GM18507 (cell line): Measurements from ENCODE around the gene TECPR2.
A peak's percentile ranks its signal among the peaks of the same experiment; 100 is the strongest.

Experiments used
- DNase-seq: peaks from one replicate; pipeline ENCODE4 v3.0.0; 2011; ENCODE audit warnings: low read depth; ENCODE audit not compliant: insufficient read length; ENCODE audit errors: extremely low spot score
- FAIRE-seq: peaks from 2 replicates; lab custom pipeline; 2011; peaks lifted over from hg19 to GRCh38; lab: Jason Lieb, UNC

TECPR2 gene

DNA sequence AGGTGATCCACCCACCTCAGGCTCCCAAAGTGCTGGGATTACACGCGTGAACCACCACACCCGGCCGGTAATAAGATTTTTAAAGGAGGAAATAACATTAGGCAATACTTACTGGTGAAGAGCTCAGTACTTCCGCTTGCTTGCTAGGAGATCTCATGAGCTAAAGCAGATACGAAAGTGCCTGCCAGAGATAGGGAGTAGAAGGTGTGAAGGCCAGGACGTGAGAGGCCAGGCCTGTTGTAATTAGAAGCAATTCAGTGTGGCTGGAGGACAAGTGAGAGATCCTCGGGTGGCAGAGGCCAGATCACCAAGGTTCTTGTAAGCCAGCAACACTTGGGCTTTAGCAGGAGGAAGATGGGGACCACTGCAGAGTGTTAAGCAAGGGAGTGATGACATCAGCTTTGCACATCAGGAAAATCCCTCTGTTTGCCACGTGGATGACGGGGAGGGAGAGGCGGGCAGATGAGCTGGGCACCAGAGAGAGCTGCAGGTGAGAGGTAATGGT lies 7.6 kb downstream of the TECPR2 start:
- DNase-seq (no peak), FAIRE-seq (no peak)

DNA sequence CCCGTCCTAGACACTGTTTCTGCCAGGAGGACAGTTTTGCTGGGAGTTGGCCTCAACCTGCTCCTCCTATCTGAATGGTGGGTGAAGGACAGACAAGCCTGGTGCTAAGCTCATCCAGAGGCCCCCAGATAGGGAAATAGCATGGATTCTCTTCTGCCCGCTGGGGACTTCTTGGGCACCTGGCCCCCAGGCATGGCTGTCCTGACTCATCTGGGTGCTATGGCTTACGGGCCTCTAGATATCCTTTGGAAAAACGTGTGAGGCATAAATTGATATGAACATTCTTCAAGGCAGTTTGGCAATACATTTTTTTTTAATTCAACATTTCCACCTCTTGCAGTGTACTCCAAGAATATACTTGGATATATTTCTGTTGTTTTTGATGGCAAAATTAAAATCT lies 8.6 kb downstream of the TECPR2 start:
- FAIRE-seq (no peak), DNase-seq (no peak)

DNA sequence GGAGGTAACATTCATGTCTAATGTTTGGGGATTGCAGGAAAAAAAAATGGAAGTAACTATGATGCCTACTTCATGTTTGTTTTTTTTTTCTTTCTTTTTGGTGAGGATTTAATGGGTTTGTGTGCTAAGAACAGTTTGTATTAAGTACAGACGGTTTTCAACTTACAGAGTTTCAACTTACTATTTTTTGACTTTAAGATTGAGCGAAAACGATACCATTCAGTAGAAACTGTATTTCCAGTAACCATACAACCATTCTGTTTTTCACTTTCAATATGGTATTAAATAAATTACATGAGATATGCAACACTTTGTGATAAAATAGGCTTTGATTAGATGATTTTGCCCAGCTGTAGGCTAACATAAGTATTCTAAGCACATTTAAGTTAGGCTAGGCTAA lies 10.4 kb downstream of the TECPR2 start:
- FAIRE-seq (peak; percentile 77), DNase-seq (no peak)

DNA sequence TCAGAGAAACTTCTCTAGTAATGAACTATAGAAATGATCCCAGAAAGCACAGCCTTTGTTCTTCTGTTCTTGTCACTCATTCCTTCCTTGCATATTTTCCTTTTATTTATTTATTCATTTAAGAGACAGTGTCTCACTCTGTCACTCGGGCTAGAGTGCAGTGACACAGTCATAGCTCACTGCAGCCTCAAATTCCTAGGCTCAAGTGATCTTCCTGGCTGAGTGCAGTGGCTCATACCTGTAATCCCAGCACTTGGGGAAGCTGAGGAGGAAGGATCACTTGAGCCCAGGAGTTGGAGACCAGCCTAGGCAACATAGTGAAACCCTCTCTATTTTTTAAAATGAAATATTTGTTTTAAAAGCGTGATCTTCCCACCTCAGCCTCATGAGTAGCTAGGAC lies 11.5 kb downstream of the TECPR2 start:
- FAIRE-seq (no peak), DNase-seq (no peak)

DNA sequence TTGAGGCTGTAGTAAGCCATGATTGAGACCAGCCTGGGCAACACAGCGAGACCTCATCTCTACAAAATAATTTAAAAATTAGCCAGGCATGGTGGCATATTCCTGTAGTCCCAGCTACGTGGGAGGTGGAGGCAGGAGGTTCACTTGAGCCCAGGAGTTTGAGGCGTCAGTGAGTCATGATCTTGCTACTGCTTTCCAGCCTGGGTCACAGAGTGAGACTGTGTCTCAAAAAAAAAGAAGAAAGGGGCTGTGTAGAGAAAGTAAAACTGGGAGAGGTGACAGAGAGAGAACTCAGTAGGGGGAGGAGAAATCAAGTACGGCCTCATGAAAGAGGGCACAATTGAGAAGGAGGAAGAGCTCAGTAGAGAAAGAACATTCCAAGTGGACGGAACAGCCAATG lies 12.4 kb downstream of the TECPR2 start:
- DNase-seq = no peak

DNA sequence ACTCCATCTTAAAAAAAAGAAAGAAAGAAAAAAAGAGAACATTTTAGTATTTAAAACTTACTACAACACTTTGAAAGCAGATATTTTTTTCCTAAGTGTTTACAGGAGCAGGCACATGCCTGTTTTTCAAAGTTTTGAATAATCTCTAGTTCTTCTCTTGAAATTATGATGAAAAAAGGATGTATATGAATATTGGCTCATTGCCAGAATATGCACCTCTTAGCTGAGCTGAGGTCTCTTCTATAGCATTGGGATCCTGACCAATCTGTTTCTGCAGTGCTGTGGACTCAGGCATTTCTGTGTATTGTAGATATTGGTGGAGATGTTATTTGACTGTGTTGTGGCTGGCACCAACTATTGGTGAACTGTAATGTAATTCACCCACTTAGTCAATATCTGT lies 15.0 kb downstream of the TECPR2 start:
- FAIRE-seq = no peak
- no peak for DNase-seq

More for the DNA sequence above, 12.4 kb downstream of the TECPR2 start:
- no peak for FAIRE-seq

DNA sequence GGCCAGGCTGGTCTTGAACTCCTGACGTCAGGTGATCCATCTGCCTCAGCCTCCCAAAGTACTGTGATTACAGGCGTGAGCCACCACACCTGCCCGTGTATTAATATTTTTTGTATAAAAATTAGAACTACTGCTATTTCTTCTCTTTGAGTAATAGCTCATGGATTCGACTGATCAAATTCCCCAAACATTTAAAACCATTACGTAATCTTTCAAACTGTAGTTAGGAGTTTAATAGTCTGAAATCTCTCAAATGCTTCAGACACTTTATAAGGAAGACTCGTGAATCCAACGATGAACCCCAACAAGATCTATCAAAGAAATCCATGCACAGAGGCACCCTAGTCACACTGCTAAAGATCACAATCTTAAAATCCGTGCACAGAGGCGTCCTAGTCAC lies 16.1 kb downstream of the TECPR2 start:
- FAIRE-seq (no peak), DNase-seq (no peak)

DNA sequence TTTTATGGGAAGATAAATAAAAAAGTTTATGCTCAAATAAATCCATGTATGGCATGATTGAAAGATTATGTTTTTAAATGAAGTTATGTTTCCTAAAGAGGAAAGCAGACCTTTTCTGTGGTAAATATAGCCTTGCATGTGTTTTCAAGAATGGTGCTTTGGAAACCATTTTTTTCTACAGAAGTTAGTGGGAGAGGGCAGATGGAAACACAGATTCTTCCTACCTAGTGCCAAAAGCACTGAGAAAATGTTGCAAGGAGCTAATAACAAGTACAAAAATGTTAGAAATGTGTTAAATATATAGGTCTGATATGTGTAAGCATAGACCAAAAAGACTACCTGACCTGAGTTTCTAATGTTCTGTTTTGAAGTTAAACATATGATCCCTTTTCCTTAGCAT lies 24.3 kb downstream of the TECPR2 start:
- FAIRE-seq (no peak), DNase-seq (no peak)

DNA sequence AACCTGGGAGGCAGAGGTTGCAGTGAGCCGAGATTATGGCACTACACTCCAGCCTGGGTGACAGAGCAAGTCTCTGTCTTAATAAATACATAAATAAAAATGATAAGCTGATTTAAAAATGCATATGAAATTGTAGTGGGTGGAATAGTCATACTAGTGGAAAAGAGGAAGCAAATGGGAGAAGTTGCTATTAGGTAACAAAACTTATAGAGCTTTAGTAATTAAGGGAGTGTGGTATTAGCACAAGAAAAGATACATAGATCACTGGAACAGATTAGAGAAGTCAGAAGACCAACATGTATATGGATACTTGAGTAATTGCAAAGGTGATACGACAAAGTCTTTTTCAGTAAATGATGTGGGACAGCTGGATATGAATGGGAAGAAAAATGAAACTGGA lies 26.5 kb downstream of the TECPR2 start:
- FAIRE-seq = no peak
- no peak for DNase-seq

DNA sequence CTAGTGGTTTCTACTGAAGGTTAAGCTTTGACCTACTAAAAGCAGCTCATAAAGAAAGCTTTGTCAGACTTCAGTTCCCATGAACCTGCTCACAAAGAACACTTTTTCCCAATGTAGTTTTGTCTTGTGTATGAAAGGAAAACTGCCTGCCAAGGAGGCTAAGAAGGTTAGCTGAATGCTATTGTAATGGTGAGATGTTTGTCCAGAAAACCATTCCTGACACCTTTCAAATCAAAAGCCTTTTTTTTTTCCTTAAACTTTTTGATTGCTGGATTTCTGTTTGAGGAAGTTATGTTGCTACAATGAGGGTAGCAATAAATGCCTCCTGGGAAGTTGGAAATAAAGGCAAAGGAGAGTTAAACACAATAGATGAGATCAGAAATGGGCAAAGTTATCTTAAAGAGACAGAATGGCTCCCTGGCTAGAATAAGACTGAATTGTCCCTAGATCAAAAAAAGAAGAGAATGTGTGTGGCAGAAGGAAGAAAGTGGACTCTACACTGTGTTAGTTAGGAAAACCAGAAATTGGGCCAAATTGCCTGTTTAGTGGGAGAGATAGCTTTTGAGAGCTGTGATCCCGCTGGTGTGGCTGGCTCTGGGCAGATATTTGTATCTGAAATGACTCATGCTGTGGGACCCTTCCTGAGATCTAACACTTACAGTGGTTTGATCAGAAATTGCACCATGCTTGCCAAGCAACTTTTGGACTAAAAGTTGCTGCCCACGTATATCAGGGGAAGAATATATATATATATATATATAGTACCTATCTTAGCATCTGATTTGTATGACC lies 27.5 kb downstream of the TECPR2 start:
- FAIRE-seq = no peak
- DNase-seq = no peak

DNA sequence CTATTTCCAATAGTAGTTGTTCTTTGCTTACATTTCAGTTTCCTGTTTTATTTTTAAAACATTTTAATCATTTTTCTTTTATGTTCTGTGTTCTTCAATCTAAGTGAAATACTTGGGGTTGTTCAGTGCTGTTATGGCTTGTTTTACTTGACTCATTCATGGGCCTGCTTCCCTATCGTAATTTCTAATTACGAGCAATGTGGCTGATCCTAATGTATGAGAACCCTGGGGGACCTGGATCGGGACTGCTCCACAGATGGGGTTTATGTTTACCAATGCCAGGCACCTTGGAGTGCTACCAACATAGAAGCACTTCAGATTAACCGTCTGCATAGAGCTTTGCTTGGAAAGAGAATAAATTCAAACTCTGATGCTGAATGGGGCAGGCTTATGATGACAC lies 29.8 kb downstream of the TECPR2 start:
- DNase-seq (no peak), FAIRE-seq (no peak)

DNA sequence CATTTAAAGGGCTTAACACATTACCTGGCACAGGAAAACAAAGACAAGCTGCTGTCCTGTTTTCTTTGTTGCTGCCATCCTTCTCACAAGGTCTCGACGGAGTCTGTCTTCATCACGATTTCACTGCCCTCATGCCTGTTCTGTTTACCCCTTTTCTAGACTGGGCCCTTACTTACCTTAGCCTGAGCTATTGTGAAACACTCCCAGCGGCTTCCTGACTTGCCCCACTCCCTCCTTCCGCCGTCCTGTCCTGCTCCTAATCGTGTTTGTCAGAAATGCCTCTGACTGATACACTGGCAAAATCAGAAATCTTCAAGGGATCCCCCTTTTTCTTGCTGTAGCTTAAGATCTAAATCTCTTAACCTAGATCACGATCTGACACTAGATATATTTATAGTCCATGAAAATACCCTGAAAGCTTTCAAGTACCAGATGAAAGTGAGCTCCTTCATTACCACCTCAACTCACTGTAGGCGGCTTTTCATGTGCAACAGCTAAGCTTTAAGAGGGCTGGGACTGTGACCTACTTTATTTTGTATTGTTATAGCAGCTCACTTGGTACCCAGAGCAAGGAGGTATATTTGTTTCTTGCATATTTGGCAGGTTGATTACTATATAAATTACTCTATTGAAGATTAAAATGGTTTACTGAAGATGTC lies 32.1 kb downstream of the TECPR2 start:
- FAIRE-seq (no peak), DNase-seq (no peak)

DNA sequence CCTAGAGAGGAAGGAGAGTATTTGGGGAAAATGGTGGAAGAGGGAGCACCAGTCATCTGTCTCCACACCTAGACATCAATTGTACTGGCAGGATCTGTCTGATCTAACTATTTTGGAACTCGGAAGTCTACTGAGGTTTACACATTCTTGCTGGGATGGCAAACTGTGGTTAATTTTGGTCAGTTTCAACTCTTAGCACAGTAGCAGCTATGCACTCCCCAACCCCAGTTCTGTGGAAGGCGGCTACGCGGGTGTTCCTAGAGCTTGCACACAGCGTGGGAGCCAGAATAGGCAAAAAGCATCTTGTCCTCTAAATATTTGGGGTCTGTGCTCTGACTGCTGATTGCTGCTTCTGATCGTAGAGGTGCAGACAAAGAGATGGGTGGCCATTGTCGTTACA lies 33.8 kb downstream of the TECPR2 start:
- DNase-seq (no peak), FAIRE-seq (no peak)

DNA sequence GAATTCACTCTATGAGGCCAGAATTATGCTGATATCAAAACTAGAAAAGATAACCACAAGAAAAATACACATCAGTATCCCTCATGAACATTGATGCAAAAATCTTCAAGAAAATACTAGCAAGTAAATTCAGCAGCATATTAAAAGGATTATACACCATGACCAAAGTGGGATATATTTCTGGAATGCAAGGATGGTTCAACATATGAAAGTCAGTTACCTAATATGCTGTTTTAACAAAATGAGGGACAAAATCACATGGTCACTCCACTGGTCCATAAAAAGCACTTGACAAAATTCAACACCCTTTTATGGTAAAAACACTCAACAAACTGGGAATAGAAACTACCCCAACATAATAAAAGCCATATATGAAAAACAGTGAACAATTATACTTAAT lies 40.3 kb downstream of the TECPR2 start:
- FAIRE-seq (no peak), DNase-seq (no peak)

DNA sequence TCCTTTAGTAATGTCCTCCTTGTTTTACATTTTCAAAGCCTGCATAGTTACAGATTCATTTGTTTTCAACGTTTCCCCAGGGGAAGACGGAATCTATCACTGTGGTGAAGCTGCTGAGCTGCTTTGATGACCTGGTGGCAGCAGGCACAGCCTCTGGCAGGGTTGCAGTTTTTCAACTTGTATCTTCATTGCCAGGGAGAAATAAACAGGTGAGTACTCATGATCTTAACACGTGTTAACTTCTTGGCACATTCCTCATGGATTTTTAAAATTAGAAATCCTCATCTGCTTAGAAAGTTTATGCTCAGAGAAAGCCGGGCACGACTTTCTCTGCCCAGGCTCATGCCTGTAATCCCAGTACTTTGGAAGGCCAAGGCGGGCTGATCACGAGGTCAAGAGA lies 44.5 kb downstream of the TECPR2 start:
- no peak for DNase-seq
- no peak for FAIRE-seq

DNA sequence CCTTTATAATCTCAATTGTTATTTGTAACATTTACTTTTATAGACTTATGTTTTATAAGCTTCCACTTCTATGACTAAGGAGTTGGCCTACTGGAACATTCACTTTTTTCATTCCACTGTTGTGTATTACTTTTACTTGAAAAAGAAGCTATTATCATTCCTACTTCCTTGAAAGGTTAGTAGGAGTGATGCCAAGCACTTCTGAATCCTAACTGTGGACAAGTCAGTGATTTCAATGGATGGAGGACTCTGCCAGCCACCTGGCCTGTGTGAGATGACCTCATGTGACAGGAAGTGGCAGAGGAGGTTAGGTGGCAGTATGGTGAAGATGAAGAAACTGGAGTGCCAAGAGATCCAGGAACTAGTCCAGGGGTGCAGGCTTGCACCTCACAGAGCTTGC lies 46.0 kb downstream of the TECPR2 start:
- FAIRE-seq (no peak), DNase-seq (no peak)

DNA sequence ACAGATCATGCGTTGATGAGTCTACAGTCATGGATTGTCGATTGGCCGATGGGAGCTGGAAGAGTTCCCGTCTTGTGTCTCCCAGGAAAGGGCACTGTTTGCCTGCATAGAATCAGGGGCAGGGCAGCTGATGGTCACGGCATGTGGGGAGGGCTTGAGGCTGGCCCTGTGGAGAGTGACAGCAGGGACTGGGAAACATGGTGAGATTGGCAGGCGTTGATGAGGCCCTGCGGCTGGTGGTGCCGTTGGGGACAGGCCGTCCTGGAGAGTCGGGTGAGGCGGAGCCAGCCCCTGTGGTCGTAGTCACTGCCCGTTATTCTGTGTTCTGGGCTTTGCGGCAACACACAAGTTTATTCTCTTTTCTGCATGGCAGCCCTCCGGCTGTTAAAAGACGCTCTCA lies 52.9 kb downstream of the TECPR2 start:
- no peak for FAIRE-seq

DNA sequence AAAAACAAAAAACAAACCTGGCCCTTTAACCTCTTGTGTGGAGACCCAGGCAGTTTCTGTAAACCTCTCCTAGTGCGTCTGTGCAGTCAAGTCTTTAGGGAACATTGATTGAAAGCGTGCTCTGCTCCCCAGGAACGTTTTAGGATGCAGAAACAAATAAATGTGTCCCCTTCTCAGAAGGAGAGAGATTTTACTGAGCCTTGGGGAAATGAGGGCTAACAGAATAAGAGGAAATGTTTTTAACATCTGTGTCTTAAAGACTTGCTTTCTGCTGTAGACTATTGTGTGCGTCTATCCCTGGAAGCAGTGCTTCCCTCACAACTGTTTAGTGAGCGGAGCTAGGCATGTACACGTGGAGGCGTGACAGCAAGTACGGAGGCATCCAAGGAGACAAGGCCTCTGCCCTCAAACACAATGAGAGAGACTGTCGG lies 54.3 kb downstream of the TECPR2 start:
- FAIRE-seq (no peak), DNase-seq (no peak)

More for the DNA sequence above, 52.9 kb downstream of the TECPR2 start:
- no peak for DNase-seq

DNA sequence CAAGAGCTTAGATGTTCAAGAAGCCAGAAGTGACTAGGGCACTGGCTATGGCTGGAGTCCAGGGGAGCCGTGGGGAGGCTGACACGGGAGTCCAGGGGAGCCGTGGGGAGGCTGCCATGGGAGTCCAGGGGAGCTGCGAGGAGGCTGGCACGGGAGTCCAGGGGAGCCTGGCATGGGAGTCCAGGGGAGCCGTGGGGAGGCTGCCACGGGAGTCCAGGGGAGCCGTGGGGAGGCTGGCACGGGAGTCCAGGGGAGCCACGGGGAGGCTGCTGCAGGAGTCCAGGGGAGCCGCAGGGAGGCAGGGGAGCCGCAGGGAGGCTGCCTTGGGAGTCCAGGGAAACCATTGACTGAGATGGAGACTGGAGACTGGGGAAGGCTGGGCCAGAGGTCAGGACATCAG lies 54.9 kb downstream of the TECPR2 start:
- DNase-seq (no peak), FAIRE-seq (no peak)

DNA sequence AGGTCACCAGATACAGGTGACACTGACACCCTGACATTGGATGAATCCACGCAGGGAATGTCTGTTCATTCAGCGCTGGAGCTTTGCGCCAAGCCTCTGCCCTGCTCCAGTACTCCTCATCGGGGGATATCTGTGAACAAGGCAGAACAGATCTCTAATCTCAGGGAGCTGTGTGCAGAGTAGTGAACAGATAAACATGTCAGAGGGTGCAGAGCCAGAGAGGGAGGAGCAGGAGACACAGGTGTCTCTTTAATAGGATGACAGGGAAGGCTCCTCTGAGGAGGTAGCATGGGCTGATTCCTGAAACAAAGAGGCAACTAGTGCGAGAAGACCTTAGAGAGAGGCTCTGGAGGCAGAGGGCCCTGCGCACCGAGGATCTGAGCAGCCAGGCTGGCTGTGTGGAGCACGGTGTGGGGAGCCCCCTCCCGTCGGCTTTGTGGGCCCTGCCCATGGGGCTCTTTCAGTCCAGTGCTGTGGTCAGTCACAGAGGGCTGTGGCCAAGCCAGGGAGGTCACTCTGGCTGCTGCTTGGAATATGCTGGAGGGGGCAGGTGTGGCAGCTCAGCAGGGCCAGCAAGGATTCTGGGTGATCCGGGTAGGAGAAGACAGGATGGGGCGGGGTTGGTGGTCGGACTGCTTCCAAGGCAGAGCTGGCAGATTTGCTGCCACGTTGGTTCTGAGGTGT lies 55.6 kb downstream of the TECPR2 start:
- no peak for DNase-seq
- no peak for FAIRE-seq

DNA sequence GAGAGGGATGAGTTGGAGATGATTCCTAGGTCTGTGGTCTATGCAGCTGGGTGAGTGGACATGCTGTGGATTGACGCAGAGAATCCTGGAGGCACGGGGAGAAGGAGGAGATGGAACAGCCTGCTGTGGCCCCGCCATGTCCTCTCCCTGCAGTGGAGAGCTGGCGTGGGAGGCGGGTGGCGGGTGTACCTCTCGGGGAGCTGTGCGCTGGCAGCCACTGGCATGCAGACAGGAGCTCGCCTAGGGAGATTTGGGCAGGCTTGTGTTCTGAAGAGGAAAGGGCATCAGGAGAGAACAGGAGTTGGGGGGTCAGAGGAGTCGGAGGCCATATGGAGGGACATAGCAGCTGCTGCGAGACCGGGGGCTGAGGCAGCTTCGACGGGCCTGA lies 56.1 kb downstream of the TECPR2 start:
- DNase-seq = no peak
- FAIRE-seq = no peak
